ENCODE data around the gene AZGP1.
"Not testable (repeated sequence)": the region's sequence is repeated elsewhere in the genome, so short reads cannot be mapped to it uniquely, and the experiment has no call there.

Gene AZGP1

DNA sequence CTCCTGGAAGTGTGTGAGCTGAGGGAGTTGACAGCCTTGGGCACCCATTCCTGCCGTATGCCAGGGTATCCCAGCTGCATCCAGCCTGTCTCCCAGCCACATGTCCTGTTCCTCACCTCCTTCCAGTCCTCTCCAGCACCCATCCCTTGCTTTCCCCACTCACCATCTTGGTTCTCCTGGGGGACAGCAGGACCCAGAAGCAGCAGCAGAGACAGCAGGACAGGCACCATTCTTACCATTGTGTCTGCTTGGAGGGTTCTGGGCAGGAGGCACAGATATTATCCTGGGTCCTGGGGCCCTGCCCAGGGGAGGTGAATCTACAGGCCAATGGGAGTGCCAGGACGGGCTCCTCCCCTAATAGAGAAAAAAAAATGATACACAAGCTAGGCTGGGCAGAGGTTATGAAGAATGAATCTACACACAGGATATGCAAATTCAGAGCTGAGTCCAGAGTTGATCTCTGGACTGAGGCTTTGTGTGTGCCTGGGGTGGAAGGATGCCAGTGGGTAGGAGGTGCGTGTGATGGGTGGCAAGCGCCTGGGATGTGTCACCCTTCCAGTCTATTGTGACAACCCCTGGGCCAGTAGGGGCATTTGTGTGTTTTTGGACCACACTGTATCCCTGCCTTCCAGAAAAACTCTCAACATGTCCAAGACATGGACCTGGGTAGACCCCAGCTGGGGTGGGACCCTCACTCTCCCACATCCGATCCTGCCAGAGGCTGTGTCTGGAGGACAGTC is at the start of gene AZGP1:
AZGP1 (minus strand) TSS at position 250 of the 740 bp plus-strand sequence; CDS start at position 239, 11 bp downstream.
- DNase-seq: no peak

DNA sequence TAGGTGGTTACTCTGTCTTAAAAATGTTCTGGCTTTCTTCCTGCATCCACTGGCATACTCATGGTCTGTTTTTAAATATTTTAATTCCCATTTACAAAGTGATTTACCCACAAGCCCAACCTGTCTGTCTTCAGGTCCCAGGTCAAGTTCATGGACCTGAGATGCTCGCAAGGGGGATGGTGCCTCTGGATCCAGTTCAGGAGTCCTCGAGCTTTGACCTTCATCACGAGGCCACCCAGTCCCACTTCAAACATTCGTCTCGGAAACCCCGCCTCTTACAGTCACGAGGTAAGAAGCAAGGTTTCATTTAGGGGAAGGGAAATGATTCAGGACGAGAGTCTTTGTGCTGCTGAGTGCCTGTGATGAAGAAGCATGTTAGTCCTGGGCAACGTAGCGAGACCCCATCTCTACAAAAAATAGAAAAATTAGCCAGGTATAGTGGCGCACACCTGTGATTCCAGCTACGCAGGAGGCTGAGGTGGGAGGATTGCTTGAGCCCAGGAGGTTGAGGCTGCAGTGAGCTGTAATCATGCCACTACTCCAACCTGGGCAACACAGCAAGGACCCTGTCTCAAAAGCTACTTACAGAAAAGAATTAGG is 48.3 kb upstream of the AZGP1 start:
- DNase-seq: peak; percentile 16

DNA sequence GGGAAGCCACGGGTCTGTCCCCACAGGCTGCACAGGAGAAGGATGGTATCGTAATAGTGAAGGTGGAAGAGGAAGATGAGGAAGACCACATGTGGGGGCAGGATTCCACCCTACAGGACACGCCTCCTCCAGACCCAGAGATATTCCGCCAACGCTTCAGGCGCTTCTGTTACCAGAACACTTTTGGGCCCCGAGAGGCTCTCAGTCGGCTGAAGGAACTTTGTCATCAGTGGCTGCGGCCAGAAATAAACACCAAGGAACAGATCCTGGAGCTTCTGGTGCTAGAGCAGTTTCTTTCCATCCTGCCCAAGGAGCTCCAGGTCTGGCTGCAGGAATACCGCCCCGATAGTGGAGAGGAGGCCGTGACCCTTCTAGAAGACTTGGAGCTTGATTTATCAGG is 47.7 kb upstream of the AZGP1 start:
- no peak for DNase-seq

DNA sequence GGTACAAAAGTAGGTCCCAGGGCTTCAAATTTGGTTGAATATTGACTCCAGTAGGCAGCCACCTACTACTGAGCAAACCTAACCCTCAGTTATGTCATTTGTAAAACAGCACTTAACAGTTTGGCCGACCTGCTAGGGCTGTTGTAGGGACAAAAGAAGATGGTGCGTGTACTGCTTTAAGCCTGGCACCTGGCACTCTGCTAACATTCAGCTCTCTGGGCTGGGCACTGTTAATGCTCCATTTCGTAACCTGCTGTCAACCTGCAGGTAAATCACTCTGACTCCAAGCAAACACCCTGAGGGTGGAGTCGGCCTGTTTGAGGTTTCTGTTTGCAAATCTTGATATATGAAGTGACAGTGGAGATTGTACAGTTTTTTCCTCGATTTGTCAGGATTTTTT is 46.8 kb upstream of the AZGP1 start:
- no peak for DNase-seq

DNA sequence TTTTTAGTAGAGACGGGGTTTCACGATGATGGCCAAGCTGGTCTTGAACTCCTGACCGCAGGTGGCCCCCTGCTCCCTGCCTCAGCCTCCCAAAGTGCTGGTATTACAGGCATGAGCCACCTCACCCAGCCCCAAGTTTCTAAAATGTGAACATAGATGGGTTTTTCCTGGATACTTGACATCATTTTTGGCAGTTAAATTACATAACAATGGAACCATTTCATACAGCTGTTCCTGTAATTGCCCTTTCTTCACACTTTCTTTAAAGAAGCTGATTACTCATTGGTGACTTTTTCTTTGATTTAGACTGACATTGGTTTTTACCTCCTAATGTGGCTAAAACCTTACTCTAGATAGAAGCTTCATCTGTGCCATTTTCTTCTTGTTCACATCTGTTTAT is 45.5 kb upstream of the AZGP1 start:
- DNase-seq: peak; percentile 32

DNA sequence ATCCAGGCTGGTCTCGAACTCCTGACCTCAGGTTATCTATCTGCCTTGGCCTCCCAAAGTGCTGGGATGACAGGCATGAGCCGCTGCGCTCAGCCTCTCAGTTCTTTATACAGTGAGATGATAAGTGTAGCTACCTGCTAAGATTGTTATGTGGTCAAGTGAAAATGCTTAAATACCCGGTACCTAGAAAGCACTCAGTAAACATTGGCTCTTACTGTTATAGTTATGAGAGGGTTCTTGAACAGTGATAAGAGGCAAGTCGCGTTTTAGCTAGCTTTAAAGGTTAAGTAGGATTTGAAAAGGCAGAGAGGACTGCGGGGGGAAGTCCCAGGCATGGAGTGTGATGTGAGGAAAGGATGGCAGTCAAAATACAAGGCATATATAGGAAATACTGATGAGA is 44.1 kb upstream of the AZGP1 start:
- DNase-seq: no peak

DNA sequence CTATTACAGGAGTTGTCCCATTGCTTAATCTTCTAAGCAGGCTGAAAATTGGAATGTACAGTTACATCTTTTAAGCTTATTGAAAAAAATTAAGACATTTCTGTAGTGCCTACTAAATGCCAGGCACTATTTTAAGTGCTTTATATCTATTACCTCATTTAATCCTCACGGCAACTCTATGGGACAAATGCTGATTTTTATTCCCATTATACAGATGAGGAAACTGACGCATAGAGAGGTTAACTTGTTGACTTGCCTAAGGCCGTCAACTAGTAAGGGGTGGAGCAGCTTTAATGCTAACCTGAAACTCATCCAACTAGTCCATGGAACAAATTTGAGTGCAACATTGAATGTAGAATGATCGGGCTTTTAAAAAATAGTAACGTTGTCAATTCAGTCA is 42.0 kb upstream of the AZGP1 start:
- no peak for DNase-seq

DNA sequence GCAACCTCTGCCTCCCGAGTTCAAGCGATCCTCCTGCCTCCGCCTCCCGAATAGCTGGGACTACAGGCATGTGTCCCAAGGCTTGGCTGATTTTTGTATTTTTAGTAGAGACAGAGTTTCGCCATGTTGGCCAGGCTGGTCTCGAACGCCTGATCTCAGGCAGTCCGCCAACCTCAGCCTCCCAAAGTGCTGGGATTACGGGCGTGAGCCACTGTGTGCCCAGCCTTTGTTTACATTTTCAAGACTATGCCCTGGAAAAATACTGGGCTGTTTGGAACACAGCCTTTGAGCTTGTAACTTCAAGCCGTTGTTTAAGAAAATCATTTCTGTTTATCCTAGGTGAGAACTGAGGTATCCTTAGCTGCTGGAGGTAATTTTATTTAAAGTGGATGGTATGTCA is 41.5 kb upstream of the AZGP1 start:
- no peak for DNase-seq

DNA sequence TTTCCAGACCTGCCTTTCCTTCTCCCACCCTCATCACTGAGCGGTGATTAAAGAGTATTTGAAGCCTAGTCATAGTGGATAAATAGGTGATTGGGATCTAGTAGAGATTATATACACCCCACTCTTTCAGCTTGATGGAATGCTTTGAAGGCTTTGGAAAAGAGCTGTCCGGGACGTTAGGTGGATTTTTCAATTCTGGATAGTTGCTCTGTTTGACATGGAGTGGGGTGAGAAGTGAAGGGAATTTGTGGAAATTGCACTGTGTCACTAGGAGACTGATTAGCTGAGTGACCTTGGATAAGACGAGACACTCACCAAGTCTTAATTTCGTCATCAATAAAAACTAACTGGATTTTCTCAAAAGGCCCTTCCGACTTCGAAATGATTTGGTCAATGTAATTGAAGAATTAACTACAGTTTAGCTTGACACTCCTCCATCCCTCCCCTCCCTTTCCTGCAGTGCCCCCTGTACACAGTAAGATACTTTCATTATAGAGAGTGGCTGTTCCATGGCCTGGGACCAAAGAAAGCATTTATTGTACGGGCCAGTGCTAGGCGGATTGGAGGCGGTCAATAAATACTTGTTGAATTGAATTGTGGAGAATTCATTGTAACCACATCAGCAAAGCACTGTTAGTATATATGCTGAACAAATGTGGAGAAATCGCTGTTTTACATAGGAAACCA is 40.5 kb upstream of the AZGP1 start:
- DNase-seq: no peak

DNA sequence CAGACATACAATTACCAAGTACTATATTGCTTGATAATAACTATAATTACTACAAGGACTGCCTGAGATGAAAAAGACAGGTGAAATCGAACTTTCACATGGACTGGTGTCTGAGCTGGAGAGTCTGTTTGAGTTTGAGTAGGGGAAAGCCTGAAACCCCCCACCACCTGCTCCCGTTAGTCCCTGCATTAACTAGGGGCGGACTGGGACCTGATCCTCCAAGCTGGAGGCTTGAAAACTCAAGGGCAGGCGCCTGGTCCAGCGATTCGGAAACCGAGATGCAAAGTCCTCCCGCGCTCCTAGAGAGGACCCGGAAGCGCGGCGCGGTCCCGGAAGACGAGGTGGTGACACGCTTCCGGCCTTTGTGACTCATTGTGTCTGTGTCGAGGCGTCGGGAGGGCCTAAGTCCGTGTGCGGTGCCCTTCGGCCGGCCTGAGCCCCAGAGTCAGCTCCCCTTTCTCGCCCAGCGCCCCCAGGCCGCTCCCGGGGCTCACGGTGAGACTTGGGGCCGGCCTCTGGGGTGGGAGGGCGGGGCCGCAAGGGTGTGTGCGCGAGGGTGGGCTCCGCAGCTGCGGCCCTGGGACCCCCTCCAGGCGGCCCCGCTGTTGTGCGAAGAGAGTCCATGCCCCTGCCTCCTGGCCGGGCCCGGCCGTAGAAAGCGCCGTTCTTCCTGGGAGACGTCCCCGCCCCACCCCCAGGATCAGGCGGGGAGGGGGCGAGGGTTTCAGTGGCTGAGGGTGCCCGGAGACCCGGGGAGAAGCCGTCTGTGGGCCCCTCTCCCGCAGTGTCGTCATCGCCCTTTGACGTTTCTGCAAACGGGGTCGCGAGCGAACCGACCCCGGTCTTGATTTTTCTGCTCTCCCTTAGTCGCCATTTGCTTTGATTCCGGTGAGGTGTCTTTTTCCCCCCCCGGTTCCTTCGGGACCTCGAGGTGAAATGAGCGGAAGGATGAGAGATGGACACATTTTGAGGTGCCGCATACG is 39.7 kb upstream of the AZGP1 start, which contains the start of gene ZKSCAN1:
ZKSCAN1 (plus strand) TSS at position 365 of the 983 bp plus-strand sequence. CDS start 7,911 bp downstream, outside the sequence.
- DNase-seq: peak; percentile 91

DNA sequence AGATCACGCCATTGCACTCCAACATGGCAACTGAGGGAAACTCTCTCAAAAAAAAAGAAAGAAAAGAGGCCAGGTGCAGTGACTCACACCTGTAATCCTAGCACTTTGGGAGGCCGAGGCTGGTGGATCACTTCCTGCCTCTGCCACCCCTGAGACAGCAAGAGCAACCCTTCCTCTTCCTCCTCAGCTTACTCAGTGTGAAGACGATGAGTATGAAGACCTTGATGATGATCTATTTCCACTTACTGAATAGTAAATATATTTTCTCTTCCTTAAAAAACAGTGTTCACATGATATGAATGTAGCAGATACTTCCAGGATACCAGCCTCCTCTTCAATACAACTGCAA is 37.5 kb upstream of the AZGP1 start:
- peak; percentile 37 for DNase-seq

DNA sequence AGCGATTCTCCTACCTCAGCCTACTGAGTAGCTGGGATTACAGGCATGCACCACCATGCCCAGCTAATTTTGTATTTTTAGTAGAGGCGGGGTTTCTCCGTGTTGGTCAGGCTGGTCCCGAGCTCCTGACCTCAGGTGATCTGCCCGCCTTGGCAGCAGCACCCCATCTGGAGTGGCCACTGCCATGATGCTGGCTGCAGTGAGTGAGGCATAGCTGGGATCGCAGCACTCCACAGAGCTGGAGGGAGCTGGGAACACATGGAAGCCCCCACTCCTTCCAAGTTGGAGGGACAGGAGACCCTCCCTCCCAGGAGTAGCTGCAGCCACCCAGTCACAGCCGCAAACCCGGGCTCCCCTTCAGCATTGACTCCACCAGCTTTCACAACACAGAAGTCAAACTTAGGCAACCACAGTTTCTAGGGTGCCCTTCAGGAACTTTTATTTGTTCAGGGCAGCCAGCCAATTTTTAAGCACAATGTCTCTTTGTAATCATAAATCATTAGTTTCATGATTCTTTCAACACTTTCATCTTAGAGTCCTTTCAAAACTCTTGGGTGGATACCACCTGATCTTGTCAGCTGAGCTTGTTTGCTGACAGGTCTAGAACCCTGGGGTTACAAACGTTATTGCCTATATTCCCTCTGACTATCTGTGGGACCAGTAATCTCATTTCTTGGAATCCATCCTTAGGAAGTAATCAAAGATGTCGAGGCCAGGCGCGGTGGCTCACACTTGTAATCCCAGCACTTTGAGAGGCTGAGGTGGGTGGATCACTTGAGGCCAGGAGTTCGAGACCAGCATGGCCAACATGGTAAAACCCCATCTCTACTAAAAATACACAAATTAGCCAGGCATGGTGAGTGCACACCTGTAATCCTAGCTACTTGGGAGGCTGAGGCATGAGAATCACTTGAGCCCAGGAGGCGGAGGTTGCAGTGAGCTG is 36.8 kb upstream of the AZGP1 start:
- DNase-seq: not testable (repeated sequence)

DNA sequence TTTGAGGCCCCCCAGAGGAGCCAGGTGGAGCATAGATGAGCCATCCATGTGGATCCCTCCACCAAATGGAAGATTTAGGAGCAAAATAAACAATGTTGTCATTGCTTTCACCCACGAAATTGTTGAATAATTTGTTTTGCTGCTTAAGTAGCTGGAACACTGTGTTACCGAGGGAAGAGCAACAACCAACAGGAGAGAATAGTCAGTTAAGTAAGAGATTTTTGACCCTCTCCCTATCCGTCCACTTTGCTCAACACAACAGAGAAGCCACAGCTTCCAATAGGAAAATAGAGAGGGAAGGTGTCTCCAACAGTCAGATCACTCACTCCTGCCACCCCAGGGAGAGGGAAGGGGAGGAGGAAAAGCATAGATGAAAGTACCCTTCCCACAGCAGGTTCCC is 35.7 kb upstream of the AZGP1 start:
- DNase-seq: no peak

DNA sequence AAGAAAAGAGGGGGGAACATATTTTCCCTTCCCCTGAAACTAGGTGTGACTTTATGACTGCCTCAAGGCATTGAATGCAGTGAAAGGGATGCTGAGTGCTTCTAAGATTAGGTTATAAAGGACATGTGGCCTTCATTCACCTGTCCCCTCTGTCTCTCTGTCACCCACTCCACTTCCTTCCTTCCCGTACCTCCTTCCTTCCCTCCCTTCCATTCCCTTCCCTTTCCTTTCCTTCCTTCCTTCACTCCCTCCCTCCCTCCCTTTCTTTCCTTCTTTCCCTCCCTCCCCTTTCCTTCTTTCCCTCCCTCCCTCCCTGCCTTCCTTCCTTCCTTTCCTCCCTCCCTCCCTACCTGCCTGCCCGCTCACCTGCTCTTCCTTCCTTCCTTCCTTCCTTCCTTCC is 35.1 kb upstream of the AZGP1 start:
- DNase-seq: no peak

DNA sequence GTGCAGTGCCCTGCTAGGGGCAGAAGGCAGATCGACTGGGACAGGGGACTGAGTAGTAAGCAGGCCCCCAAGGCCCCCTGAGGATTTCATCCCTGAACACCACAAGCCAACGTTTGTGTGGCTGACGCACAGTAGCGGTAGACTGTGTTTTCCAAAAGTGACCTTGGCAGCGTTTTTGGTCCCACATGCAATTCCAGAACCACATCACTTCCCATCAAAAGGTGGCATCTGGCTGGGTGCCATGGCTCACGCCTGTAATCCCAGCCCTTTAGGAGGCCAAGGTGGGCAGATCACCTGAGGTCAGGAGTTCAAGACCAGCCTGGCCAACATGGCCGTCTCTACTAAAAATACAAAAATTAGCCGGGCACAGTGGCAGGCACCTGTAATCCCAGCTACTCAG is 34.1 kb upstream of the AZGP1 start:
- not testable (repeated sequence) for DNase-seq

DNA sequence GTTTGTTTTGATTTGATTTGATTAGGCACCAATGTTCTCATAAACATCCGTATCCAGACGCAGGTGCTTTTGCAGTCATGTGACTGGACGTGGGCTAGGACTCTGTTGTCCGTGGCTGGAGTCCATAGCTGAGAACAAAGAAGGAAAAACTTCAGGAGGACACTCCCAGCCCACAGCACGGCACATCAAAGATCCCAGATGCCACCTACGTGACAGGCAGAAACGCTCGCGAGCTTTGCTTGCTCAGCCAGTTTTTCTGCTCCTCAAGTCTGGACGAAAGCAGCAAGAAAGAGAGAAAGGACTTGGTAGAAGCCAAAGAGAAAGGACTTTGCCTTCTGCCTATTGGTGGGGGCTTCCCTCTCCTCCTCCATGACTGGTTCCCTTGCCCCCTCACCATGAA is 32.7 kb upstream of the AZGP1 start:
- DNase-seq: no peak

DNA sequence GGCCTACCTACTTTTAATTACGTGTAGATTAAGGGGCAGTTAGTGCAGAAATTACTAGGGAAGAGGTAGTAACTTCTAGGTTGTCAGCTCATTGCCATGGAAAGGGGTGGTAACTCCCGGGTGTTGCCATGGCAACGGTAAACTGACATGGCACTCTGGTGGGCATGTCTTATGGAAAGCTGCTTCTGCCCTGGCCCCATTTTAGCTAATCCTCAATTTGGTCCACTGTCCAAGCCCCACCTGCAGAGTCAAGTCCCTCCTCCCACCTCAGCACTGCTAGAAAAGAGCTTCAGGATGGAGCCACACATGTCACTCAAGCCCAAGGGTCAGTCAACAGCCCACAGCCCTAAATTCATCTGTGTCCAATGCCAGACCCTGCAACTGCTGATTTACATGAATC is 32.1 kb upstream of the AZGP1 start:
- DNase-seq: no peak

DNA sequence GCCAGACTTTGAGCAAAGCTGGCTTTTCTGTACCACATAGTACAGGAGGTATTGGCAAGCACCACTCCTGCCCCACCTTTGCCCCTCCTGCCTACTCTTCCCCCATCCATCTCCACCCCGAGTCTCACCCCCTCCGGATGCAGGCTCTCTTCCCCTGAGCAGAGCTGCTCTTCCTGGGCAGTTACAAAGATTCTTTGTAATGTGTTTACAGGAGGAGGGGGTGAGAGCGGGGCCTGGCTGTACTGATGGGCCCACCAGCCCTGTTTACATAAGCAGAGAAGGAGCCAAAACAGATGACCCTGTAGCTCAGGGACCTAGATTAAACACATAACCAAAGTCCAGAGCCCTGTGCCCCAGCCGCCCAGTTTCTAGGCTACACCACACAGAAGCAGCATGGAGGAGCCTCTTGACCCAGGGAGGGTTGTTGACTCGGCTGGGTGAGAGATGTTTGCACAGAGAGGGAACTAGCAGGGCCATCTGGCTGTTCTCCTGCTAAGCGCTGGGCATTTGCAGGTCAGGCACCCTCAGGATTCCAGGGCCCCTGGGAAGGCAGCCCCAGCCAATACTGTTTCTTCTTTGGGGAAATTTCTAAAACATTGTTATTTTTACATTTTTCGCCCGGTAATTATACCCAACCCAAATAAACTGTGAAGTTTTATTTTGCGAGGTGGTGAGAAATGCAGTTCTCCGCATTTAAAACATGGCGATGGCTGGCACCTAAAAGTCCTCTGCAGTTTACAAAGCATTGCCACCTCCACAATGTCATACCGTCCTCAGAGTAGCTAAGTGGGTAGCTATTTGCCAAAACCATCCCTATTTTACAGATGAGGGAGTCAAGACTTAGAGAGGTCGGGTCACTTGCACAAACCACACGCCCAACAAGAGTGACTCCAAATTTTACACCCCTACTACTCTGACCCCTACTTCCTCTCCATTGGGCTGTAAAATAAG is 28.2 kb upstream of the AZGP1 start:
- DNase-seq: no peak

DNA sequence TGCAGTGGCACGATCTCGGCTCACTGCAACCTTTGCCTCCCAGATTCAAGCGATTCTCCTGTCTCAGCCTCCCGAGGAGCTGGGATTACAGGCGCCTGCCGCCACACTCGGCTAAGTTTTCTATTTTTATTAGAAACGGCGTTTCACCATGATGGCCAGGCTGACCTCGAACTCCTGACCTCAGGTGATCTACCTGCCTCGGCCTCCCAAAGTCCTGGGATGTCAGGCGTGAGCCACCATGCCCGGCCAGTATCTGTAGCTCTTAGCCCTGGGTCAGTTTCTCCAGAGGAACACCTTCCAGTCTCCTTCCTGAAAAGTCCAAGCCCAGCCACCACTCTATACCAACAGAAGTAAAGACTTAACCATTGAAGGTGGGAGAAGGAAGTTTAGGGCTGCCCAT is 24.4 kb upstream of the AZGP1 start:
- no peak for DNase-seq

DNA sequence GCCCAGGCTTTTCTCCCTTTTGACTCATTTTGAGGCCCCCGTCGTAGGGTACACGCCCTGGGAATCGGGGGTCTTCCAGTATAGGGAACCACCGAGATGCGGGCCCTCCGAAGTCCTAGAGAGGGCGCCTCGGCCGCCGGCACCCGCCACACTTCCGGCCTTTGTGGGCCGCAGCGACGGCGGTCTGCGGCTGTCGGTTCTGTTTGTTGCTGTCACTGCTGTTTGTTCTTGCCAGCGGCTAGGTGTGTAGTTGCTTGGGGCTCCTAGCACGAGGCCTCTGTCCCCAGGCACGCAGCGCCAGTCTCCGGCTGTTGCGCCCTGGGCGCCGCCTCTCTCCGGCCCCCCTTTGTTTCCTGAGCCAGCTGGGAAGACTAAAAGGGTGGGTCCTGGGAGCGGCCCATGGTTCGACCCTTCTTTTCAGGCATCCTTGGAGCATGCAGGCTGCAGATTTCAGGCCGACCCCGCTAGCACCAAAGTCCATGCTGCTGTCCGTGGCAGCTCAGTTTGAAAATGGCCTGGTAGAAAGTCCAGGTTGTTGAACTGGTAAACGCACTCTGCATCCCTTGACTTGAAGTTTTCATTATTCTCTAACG is 21.8 kb upstream of the AZGP1 start:
- peak; percentile 67 for DNase-seq

All from activated CD4-positive, alpha-beta T cell treated with anti-CD3 and anti-CD28 coated beads, Interleukin-2, amount 50 U/mL, for 16 hours (primary cell).